ENCODE measurements around the gene RBM45. TPM values are rescaled to one million over a fixed set of nuclear protein-coding genes. Genes with fewer than 3 reads are reported as not detected.

RBM45 gene
- total RNA-seq, 1 experiment from 2014 or later: 7.4 TPM

DNA sequence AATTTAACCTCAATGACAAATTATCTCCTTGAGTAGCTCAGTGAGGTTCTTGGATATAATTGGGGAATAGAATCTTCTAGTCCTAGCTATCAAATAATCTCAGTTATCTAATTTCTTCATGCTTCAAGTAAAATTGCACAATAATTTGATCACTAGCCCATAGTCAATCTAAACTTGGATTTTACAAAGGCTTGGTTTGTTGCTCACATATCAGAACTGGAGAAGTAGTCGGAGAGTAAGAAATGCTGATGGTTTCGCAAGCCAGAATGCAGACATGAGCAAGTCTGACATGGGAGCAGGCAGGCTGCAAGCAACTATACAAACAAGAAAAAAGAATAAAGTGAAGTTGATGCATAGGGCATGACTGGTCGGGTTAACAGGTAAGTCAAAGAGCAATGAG is 28.0 kb upstream of the RBM45 start:
- Histone ChIP-seq H3K27ac (ENCODE audit: low read depth, low read length) (no peak overlapping the region), H3K36me3 (ENCODE audit: control insufficient read depth in 1 of 2, insufficient read depth in 2 of 2, low read length in 2 of 2) (no peaks in the 10 kb centered on the region), H3K4me3 (replicated peaks in 1 of 2; ENCODE audit: low read depth in 1 of 2, low read length in 2 of 2) (no peak overlapping the region), H3K9ac (ENCODE audit: low read length) (no peak overlapping the region), H3K4me1 (ENCODE audit: control insufficient read depth in 1 of 2, insufficient read depth in 2 of 2, low read length in 2 of 2) (no peaks in the 10 kb centered on the region), H2AFZ (ENCODE audit: low read depth, low read length, poor library complexity, severe bottlenecking) (no peak overlapping the region), H3K9me2 (ENCODE audit: insufficient read depth) (no peaks in the 10 kb centered on the region), H4K20me1 (ENCODE audit: insufficient read depth) (no peaks in the 10 kb centered on the region), H3K4me2 (ENCODE audit: low read length) (no peak overlapping the region), H3K9me3 (ENCODE audit: control insufficient read depth in 1 of 2, insufficient read depth in 1 of 2, low read depth in 1 of 2, low read length in 2 of 2) (no peaks in the 10 kb centered on the region), H3K27me3 (ENCODE audit: insufficient read depth, low read length) (no peaks in the 10 kb centered on the region), H3K79me2 (ENCODE audit: insufficient read depth, low read length) (no peaks in the 10 kb centered on the region)
- CTCF ChIA-PET: no interaction called here
- DNase-seq (ENCODE audit: low read depth, low spot score): no peak
- no peak for ATAC-seq
- intact Hi-C loops (cut with micrococcal nuclease): no loop called here
- RAD21 ChIA-PET (ENCODE audit: low non-redundant PET in 1 of 2, low total read pairs in 2 of 2, uncharacterized antibody in 2 of 2, unreplicated experiment in 2 of 2): no interaction called here
- POLR2A ChIA-PET: no interaction called here
- no TSS peak for BruUV-seq (replicated peaks)
- TF ChIP-seq SP1 (IDR thresholded peaks at IDR 0.05; ENCODE audit: low read depth) (no peak), CBX3 (IDR thresholded peaks at IDR 0.05; ENCODE audit: low read depth) (no peak), EZH2phosphoT487 (IDR thresholded peaks at IDR 0.05; ENCODE audit: borderline replicate concordance) (no peak), SIN3A (IDR thresholded peaks at IDR 0.05; ENCODE audit: low read depth) (no peak), EGR1 (IDR thresholded peaks at IDR 0.05; ENCODE audit: low read depth) (no peak), TCF7L2 (IDR thresholded peaks at IDR 0.05; ENCODE audit: borderline replicate concordance, extremely low read depth, insufficient read depth, insufficient read length) (no peak), JUND (IDR thresholded peaks at IDR 0.05) (no peak), YY1 (IDR thresholded peaks at IDR 0.05; ENCODE audit: extremely low read depth, insufficient replicate concordance, low read depth, low read length) (no peak), ZNF274 (IDR thresholded peaks at IDR 0.05; ENCODE audit: low read depth, low read length) (no peak), POLR2AphosphoS5 (IDR thresholded peaks at IDR 0.05; ENCODE audit: low read depth, low read length) (no peak), SRF (IDR thresholded peaks at IDR 0.05; ENCODE audit: low read depth) (no peak), EZH2 (IDR thresholded peaks at IDR 0.05) (no peak), RAD21 (IDR thresholded peaks at IDR 0.05; ENCODE audit: low read depth) (no peak)
- TF ChIP-seq, protein P1, sequence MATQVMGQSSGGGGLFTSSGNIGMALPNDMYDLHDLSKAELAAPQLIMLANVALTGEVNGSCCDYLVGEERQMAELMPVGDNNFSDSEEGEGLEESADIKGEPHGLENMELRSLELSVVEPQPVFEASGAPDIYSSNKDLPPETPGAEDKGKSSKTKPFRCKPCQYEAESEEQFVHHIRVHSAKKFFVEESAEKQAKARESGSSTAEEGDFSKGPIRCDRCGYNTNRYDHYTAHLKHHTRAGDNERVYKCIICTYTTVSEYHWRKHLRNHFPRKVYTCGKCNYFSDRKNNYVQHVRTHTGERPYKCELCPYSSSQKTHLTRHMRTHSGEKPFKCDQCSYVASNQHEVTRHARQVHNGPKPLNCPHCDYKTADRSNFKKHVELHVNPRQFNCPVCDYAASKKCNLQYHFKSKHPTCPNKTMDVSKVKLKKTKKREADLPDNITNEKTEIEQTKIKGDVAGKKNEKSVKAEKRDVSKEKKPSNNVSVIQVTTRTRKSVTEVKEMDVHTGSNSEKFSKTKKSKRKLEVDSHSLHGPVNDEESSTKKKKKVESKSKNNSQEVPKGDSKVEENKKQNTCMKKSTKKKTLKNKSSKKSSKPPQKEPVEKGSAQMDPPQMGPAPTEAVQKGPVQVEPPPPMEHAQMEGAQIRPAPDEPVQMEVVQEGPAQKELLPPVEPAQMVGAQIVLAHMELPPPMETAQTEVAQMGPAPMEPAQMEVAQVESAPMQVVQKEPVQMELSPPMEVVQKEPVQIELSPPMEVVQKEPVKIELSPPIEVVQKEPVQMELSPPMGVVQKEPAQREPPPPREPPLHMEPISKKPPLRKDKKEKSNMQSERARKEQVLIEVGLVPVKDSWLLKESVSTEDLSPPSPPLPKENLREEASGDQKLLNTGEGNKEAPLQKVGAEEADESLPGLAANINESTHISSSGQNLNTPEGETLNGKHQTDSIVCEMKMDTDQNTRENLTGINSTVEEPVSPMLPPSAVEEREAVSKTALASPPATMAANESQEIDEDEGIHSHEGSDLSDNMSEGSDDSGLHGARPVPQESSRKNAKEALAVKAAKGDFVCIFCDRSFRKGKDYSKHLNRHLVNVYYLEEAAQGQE (IDR thresholded peaks at IDR 0.05; ENCODE audit: low read depth): no peak
- TF ChIP-seq, protein P2, sequence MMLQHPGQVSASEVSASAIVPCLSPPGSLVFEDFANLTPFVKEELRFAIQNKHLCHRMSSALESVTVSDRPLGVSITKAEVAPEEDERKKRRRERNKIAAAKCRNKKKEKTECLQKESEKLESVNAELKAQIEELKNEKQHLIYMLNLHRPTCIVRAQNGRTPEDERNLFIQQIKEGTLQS (IDR thresholded peaks at IDR 0.05): no peak
- TF ChIP-seq, protein P3, sequence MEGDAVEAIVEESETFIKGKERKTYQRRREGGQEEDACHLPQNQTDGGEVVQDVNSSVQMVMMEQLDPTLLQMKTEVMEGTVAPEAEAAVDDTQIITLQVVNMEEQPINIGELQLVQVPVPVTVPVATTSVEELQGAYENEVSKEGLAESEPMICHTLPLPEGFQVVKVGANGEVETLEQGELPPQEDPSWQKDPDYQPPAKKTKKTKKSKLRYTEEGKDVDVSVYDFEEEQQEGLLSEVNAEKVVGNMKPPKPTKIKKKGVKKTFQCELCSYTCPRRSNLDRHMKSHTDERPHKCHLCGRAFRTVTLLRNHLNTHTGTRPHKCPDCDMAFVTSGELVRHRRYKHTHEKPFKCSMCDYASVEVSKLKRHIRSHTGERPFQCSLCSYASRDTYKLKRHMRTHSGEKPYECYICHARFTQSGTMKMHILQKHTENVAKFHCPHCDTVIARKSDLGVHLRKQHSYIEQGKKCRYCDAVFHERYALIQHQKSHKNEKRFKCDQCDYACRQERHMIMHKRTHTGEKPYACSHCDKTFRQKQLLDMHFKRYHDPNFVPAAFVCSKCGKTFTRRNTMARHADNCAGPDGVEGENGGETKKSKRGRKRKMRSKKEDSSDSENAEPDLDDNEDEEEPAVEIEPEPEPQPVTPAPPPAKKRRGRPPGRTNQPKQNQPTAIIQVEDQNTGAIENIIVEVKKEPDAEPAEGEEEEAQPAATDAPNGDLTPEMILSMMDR (IDR thresholded peaks at IDR 0.05 in 2 of 3, conservative IDR thresholded peaks at IDR 0.05 in 1 of 3; ENCODE audit: borderline replicate concordance in 1 of 3, insufficient read depth in 1 of 3, low read depth in 2 of 3, low read length in 2 of 3): no peak
- TF ChIP-seq, protein P4, sequence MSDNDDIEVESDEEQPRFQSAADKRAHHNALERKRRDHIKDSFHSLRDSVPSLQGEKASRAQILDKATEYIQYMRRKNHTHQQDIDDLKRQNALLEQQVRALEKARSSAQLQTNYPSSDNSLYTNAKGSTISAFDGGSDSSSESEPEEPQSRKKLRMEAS (IDR thresholded peaks at IDR 0.05): no peak

Data from HCT116 (cell line).